ENCODE data around the gene LCP1.
"Not testable (repeated sequence)": the region's sequence is repeated elsewhere in the genome, so short reads cannot be mapped to it uniquely, and the experiment has no call there.

The LCP1 gene

DNA sequence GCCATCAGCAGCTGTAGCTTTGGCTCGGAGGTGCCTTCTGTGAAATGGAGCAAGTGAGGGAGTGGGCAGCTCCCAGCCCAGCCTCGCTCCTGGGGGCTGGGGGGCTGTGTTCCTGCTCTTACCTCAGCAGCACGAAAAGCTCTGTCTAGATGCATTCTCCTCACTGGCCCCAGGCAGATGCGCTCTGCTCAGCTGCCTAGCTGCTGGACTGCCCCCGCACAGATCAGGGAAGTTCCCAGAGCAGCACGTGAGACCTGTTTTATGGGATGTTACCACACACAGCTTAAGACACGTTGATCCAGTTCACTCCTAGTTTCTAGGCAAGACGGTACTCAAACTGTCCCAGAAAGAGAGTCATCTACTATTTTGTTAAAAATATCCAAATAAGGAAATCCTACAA lies 13.6 kb downstream of the LCP1 start:
- Histone ChIP-seq H3K36me3 (ENCODE audit: insufficient read depth, low read length) (no peaks in the 10 kb centered on the region), H3K4me1 (ENCODE audit: control insufficient read depth, insufficient read depth, low read length) (no peaks in the 10 kb centered on the region), H3K9ac (ENCODE audit: low read depth, low read length) (no peak overlapping the region)

DNA sequence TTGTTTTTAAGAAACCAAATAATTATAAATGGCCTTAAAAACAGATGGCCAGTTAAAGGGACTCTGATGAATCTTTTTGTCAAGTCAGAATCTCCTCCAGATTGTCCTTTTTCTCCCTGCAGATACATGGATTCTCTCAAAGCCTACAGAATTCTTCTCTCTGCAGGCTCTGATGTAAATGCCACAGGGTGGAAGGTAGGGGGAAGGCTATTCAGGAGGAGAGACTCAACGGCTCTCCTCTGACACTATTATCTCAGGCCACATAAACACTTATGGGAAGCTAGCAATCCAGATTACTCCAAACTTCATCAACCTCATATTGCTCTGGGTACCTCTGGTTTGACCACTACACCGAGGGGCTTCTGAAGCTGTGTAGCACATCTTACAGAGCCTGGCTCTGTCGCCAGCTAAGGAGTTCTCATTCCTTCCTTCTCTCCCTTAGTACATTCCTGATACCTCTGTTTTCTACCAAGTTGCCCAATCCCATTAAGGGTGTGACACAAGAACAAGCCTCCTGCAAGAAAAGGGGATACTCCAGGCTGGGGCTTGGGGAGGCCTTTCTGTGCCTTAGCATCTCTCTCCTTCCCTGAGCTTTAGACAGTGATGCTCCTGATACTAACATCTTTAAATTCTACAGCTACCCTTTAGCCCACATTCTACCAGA lies 14.9 kb downstream of the LCP1 start:
- no peak overlapping the region for H3K4me3 ChIP-seq (ENCODE audit: low read length)
- H3K4me1 ChIP-seq (ENCODE audit: control insufficient read depth, insufficient read depth, low read length), result no peaks in the 10 kb centered on the region

More for the DNA sequence above, 13.6 kb downstream of the LCP1 start:
- Histone ChIP-seq H3K4me3 (ENCODE audit: low read length) (no peak overlapping the region), H3K9me3 (replicated peaks; ENCODE audit: low read length) (no peaks in the 10 kb centered on the region), H3K27me3 (ENCODE audit: control insufficient read depth, insufficient read depth, low read length) (peaks cover 51% of the 10 kb centered on the region), H3K4me2 (ENCODE audit: low read length) (no peak overlapping the region)

DNA sequence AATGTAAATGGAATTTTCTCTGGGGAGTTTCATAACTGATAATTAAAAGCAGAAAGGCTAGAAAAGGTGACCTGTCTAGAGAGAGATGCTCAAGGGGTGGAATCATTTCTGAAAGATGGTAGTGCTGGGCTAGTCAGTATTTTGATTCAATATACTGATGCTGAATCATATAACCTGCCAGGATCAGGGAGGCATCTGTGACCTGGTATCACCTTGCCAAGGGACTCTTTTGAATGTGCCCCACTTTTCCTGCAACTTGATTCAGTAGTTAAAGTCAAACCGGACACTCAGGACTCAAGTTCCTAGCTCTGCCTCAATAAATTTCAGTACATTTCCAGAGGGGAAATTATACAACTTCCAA lies 15.8 kb downstream of the LCP1 start:
- Histone ChIP-seq H3K9ac (ENCODE audit: low read depth, low read length) (no peak overlapping the region), H3K4me3 (ENCODE audit: low read length) (no peak overlapping the region), H3K9me3 (replicated peaks; ENCODE audit: low read length) (no peaks in the 10 kb centered on the region), H3K27me3 (ENCODE audit: control insufficient read depth, insufficient read depth, low read length) (peaks cover 57% of the 10 kb centered on the region), H3K4me1 (ENCODE audit: control insufficient read depth, insufficient read depth, low read length) (no peaks in the 10 kb centered on the region), H3K36me3 (ENCODE audit: insufficient read depth, low read length) (no peaks in the 10 kb centered on the region), H3K4me2 (ENCODE audit: low read length) (no peak overlapping the region)

More for the DNA sequence above, 14.9 kb downstream of the LCP1 start:
- no peaks in the 10 kb centered on the region for H3K36me3 ChIP-seq (ENCODE audit: insufficient read depth, low read length)
- H3K27me3 ChIP-seq (ENCODE audit: control insufficient read depth, insufficient read depth, low read length), result peaks cover 50% of the 10 kb centered on the region
- no peaks in the 10 kb centered on the region for H3K9me3 ChIP-seq (replicated peaks; ENCODE audit: low read length)
- no peak overlapping the region for H3K9ac ChIP-seq (ENCODE audit: low read depth, low read length)
- no peak overlapping the region for H3K4me2 ChIP-seq (ENCODE audit: low read length)

DNA sequence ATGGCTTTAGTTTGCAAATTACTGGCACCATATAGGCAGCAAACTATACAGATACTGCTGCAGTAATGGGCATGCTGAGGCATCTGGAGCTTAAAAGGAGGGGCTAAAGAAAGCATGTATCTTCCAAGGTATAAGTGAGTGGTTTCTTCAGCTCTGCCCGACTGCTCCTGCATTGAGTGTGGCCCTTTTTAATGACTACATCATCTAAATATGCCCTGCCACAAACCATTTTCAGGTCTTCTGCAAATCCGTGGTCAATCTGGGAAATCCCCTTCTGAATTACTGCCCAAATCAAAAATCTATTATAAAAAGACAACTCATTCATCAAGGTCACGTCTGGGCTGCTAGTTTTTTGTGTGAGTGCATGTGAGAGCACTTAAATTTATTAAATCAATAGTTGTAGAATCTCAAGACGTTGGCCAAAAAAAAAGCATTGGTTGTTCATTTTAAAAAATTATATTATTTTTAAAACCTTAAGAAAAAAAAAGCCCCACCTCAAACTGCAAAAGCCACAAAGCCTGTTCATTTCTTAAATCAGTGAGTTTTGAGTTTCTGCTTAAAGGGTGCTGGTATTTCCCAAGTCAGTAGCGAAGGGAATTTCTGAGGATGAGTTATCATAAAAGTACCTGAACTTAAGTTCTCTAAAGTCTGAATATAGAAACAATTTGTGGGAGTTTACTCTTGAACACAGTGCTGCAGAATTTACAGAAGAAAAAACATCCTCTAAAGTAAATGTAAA lies 16.3 kb downstream of the LCP1 start:
- no peaks in the 10 kb centered on the region for H3K4me1 ChIP-seq (ENCODE audit: control insufficient read depth, insufficient read depth, low read length)
- peaks cover 57% of the 10 kb centered on the region for H3K27me3 ChIP-seq (ENCODE audit: control insufficient read depth, insufficient read depth, low read length)
- H3K4me3 ChIP-seq (ENCODE audit: low read length), result no peak overlapping the region
- no peak overlapping the region for H3K4me2 ChIP-seq (ENCODE audit: low read length)
- H3K9ac ChIP-seq (ENCODE audit: low read depth, low read length), result no peak overlapping the region
- H3K36me3 ChIP-seq (ENCODE audit: insufficient read depth, low read length), result no peaks in the 10 kb centered on the region
- no peaks in the 10 kb centered on the region for H3K9me3 ChIP-seq (replicated peaks; ENCODE audit: low read length)

DNA sequence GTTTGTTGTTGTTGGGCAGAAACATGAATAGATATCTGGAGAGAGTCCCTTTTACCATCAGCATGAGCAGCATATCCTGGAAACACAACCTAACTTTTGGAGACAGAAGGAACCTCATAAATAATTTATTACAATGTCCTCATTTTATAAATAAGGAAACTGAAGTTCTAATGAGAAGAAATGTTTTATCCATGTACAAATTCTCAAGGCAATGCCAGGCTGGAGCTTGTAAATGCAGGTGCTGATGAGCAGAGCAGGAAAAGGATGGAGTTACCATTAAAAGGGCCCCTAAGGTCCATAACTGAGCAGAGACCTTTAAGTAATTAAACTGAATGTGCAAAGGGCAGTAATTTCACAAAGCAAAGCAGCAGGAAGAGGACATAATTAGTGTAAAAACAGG lies 17.3 kb downstream of the LCP1 start:
- no peaks in the 10 kb centered on the region for H3K4me1 ChIP-seq (ENCODE audit: control insufficient read depth, insufficient read depth, low read length)
- H3K4me2 ChIP-seq (ENCODE audit: low read length), result no peak overlapping the region
- no peak overlapping the region for H3K4me3 ChIP-seq (ENCODE audit: low read length)
- H3K36me3 ChIP-seq (ENCODE audit: insufficient read depth, low read length), result no peaks in the 10 kb centered on the region
- no peaks in the 10 kb centered on the region for H3K9me3 ChIP-seq (replicated peaks; ENCODE audit: low read length)
- peaks cover 51% of the 10 kb centered on the region for H3K27me3 ChIP-seq (ENCODE audit: control insufficient read depth, insufficient read depth, low read length)
- no peak overlapping the region for H3K9ac ChIP-seq (ENCODE audit: low read depth, low read length)

DNA sequence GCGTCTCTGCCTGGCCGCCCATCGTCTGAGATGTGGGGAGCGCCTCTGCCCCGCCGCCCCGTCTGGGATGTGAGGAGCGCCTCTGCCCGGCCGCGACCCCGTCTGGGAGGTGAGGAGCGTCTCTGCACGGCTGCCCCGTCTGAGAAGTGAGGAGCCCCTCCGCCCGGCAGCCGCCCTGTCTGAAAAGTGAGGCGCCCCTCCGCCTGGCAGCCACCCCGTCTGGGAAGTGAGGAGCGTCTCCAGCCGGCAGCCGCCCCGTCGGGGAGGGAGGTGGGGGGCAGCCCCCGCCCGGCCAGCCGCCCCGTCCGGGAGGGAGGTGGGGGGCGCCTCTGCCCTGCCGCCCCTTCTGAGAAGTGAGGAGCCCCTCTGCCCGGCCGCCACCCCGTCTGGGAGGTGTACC lies 19.2 kb downstream of the LCP1 start:
- not testable (repeated sequence) for H3K4me1 ChIP-seq (ENCODE audit: control insufficient read depth, insufficient read depth, low read length); H3K9me3 ChIP-seq (replicated peaks; ENCODE audit: low read length); H3K4me2 ChIP-seq (ENCODE audit: low read length); H3K4me3 ChIP-seq (ENCODE audit: low read length); H3K36me3 ChIP-seq (ENCODE audit: insufficient read depth, low read length); H3K9ac ChIP-seq (ENCODE audit: low read depth, low read length)
- peaks cover 43% of the 10 kb centered on the region for H3K27me3 ChIP-seq (ENCODE audit: control insufficient read depth, insufficient read depth, low read length)

DNA sequence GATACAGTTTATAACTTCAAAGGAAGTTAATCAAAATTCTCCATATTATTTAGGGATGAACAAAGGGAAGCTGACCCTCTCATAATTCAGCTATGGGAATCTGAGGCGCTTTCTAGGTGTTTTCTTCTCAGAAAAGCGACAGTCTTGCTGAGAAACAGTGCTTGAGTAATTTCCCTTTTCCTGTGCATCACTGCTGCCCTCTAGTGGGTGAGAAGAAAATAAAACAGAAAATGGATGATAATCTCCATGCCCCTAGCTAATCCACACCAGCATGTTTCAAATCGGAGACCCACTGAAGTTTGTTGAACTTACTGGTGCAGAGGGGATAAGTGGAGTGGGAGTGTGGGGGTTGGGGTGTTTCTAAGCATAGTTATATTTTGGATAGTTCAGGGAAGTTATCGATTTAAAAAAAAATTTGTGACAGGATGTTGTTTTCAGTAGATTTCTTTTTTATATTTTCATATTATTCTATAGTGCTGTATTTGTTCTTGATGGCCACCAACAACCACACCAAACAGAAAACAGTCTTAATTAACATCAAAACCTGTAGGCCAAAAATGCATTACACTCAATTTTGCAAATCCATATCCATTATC lies 21.4 kb downstream of the LCP1 start:
- Histone ChIP-seq H3K4me2 (ENCODE audit: low read length) (no peak overlapping the region), H3K9me3 (replicated peaks; ENCODE audit: low read length) (no peaks in the 10 kb centered on the region), H3K4me3 (ENCODE audit: low read length) (no peak overlapping the region), H3K27me3 (ENCODE audit: control insufficient read depth, insufficient read depth, low read length) (peaks cover 22% of the 10 kb centered on the region), H3K36me3 (ENCODE audit: insufficient read depth, low read length) (no peaks in the 10 kb centered on the region), H3K9ac (ENCODE audit: low read depth, low read length) (no peak overlapping the region), H3K4me1 (ENCODE audit: control insufficient read depth, insufficient read depth, low read length) (no peaks in the 10 kb centered on the region)

DNA sequence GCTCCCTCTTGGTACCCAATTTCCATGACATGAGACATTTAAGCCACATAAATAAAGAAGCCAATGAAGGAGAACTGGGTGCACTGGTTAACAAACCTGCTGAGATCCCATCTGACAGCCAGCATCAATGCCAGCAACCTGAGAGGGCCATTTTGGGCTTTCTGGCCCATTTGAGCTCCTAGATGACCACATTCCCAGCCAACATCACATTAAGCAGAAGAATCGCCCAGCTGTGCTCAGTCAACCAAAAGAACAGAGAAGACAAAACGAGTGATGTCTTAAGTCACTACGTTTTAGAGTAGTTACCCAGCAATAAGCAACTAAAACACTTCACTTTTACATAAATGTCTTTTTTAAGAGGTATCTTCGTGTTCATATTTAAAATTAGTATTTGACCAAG lies 21.9 kb downstream of the LCP1 start:
- H3K27me3 ChIP-seq (ENCODE audit: control insufficient read depth, insufficient read depth, low read length), result peaks cover 19% of the 10 kb centered on the region
- no peaks in the 10 kb centered on the region for H3K4me1 ChIP-seq (ENCODE audit: control insufficient read depth, insufficient read depth, low read length)

DNA sequence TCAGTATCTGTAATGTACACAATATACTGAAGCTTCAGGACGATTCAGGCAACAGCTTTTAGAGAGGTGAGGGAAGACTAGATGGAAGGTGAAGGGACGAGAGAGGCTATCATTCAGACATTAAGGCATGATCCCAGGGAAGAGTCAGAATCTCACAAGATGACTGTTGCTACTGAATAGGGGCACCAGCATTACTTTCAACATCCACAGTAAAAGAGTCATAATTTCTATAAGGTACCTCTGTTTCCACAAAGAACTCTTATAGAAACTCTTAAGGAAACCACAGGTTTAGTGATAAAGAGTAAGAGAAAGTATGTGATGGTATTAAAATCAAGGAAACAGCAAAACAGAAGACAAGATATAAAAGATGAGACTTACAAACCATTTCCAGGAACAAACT lies 23.0 kb downstream of the LCP1 start:
- Histone ChIP-seq H3K9me3 (replicated peaks; ENCODE audit: low read length) (no peaks in the 10 kb centered on the region), H3K36me3 (ENCODE audit: insufficient read depth, low read length) (no peaks in the 10 kb centered on the region), H3K27me3 (ENCODE audit: control insufficient read depth, insufficient read depth, low read length) (peaks cover 19% of the 10 kb centered on the region), H3K4me2 (ENCODE audit: low read length) (no peak overlapping the region), H3K9ac (ENCODE audit: low read depth, low read length) (no peak overlapping the region), H3K4me1 (ENCODE audit: control insufficient read depth, insufficient read depth, low read length) (no peaks in the 10 kb centered on the region), H3K4me3 (ENCODE audit: low read length) (no peak overlapping the region)

More for the DNA sequence above, 21.9 kb downstream of the LCP1 start:
- Histone ChIP-seq H3K9me3 (replicated peaks; ENCODE audit: low read length) (no peaks in the 10 kb centered on the region), H3K36me3 (ENCODE audit: insufficient read depth, low read length) (no peaks in the 10 kb centered on the region), H3K9ac (ENCODE audit: low read depth, low read length) (no peak overlapping the region), H3K4me3 (ENCODE audit: low read length) (no peak overlapping the region), H3K4me2 (ENCODE audit: low read length) (no peak overlapping the region)

DNA sequence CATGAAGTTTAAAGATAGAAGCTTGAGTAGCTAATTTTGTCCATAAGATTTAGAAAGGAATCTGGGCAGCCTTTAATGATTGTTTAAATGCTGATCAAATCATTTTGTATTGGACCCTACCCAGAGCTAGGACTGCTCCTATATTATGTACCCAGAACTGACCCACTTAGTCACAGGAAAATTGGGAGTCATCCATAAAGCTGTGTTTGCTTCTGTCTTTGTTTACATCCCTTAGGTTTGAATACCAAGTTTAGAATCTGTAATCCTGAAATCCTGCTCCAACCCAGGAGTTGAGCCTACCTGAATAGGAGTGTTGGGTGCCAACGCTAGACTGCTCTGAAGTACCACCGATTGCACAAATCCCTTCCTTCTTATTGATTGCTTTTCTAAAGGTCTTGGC lies 23.8 kb downstream of the LCP1 start:
- Histone ChIP-seq H3K4me1 (ENCODE audit: control insufficient read depth, insufficient read depth, low read length) (no peaks in the 10 kb centered on the region), H3K9me3 (replicated peaks; ENCODE audit: low read length) (no peaks in the 10 kb centered on the region), H3K9ac (ENCODE audit: low read depth, low read length) (no peak overlapping the region), H3K27me3 (ENCODE audit: control insufficient read depth, insufficient read depth, low read length) (peaks cover 17% of the 10 kb centered on the region), H3K4me2 (ENCODE audit: low read length) (no peak overlapping the region), H3K36me3 (ENCODE audit: insufficient read depth, low read length) (no peaks in the 10 kb centered on the region), H3K4me3 (ENCODE audit: low read length) (no peak overlapping the region)

DNA sequence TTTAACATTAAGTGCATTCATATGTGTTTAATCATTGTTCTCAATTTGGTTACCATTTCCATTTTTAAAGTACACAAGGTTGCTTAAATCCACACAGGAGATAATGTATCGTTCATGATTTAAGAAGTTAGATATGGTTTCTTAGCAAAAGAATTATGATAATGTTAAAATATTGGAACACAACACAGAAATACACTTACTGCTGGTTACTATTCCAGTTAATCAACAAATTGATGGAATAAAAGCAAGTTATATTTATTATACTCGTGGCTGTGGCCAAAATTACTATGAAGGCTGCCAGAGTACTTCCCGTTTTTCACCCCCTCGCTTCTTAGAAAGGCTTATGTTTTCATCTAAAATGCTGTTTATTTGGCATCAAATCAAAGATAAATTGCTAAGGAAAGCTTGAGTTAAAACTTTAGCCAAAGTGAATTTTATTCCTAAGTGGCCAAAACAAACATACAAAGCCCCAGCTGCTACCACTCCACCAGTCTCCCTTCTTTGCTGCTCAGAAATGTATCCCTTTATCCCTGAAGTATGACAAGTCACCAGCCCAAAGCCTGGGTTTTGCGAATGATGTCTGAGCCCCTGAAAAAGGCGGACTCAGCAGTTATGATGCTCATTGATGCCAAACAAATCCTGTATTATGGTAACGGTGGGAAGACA lies 27.7 kb downstream of the LCP1 start:
- no peaks in the 10 kb centered on the region for H3K36me3 ChIP-seq (ENCODE audit: insufficient read depth, low read length)
- H3K9me3 ChIP-seq (replicated peaks; ENCODE audit: low read length), result no peaks in the 10 kb centered on the region
- no peaks in the 10 kb centered on the region for H3K4me1 ChIP-seq (ENCODE audit: control insufficient read depth, insufficient read depth, low read length)
- no peak overlapping the region for H3K4me3 ChIP-seq (ENCODE audit: low read length)
- H3K9ac ChIP-seq (ENCODE audit: low read depth, low read length), result no peak overlapping the region
- peaks cover 27% of the 10 kb centered on the region for H3K27me3 ChIP-seq (ENCODE audit: control insufficient read depth, insufficient read depth, low read length)
- H3K4me2 ChIP-seq (ENCODE audit: low read length), result no peak overlapping the region

Data from skeletal muscle satellite cell (primary cell).